K562 (cell line): ENCODE measurements around the gene PELI3. TPM values are rescaled to one million over a fixed set of nuclear protein-coding genes. Genes with fewer than 3 reads are reported as not detected.

Source experiments
- ATAC-seq: fragments of 200-7000 bp; cut with Tn5 transposase; 3 replicates; pipeline ENCODE4 v1.9.1; 2020; ENCODE audit warnings: moderate library complexity
- BruUV-seq: library from RNA; stranded (reverse); fragments of 400-500 nt; replicated peaks from 2 replicates; lab custom pipeline; 2021; lab: Mats Ljungman, UMichigan
- CTCF ChIA-PET: fragments of 300-600 bp; formaldehyde crosslinking; extraction: SDS; loops from one replicate; lab custom pipeline; 2021; ENCODE audit warnings: low intra/inter-chr PET ratio; lab: Yijun Ruan, JAX
- POLR2A ChIA-PET: fragments of 300-600, 350-650 bp; sonication (Branson Sonifier 250); formaldehyde crosslinking; extraction: SDS; loops from one replicate; lab custom pipeline; 2021; ENCODE audit warnings: antibody characterized with exemption, inconsistent platforms; lab: Yijun Ruan, JAX
- DNase-seq, 4 experiments: peaks; one replicate each; pipeline versions ENCODE4 v3.0.0 to v3.0.0-alpha.2; 2011 to 2018; ENCODE audit warnings: low spot score in 3 of 4, mixed read lengths in 3 of 4; ENCODE audit errors: extremely low read depth in 1 of 4
- FAIRE-seq: peaks from 2 replicates; lab custom pipeline; 2011; peaks lifted over from hg19 to GRCh38; lab: Jason Lieb, UNC
- H2AFZ ChIP-seq: 2 replicates; pipeline ENCODE4 v1.6.0; 2011; ENCODE audit warnings: low read depth, low read length, control low read depth, inconsistent platforms
- H3K27ac ChIP-seq: fragments of 200-600 bp; 3 replicates; pipeline ENCODE4 v1.8.0; 2011; ENCODE audit warnings: low read depth, mild to moderate bottlenecking, control low read depth, inconsistent platforms, low read length, moderate library complexity, mixed read lengths; ENCODE audit errors: extremely low read depth
- H3K27me3 ChIP-seq, 2 experiments: fragments of 300-600 bp in 1 of 2; 2 replicates in 1 of 2; 3 replicates in 1 of 2; pipeline versions ENCODE4 v1.6.0 to v1.8.0; 2011; ENCODE audit warnings: inconsistent platforms in 2 of 2, low read length in 2 of 2, mild to moderate bottlenecking in 1 of 2, mixed read lengths in 1 of 2, moderate library complexity in 1 of 2; ENCODE audit not compliant: control insufficient read depth in 2 of 2, insufficient read depth in 2 of 2
- H3K36me3 ChIP-seq: fragments of 300-600 bp; 3 replicates; pipeline ENCODE4 v1.8.0; 2011; ENCODE audit warnings: mild to moderate bottlenecking, low read length, inconsistent platforms; ENCODE audit not compliant: control insufficient read depth, insufficient read depth
- H3K4me1 ChIP-seq, 2 experiments: fragments of 200-600 bp in 1 of 2; replicated peaks in 1 of 2; 2 replicates in 1 of 2; 3 replicates in 1 of 2; pipeline versions ENCODE4 v1.5.1 to v1.8.0; 2011; ENCODE audit warnings: inconsistent platforms in 2 of 2, low read length in 2 of 2, mild to moderate bottlenecking in 1 of 2, mixed read lengths in 1 of 2, moderate library complexity in 1 of 2; ENCODE audit not compliant: control insufficient read depth in 2 of 2, insufficient read depth in 2 of 2
- H3K4me2 ChIP-seq: 2 replicates; pipeline ENCODE4 v1.6.1; 2011; ENCODE audit warnings: low read length, control low read depth, inconsistent platforms, mixed read lengths; ENCODE audit not compliant: insufficient read depth
- H3K4me3 ChIP-seq: fragments of 200-600 bp; sonication (generic), shearing (Covaris generic); 2 replicates; pipeline ENCODE4 v1.5.1; 2016; ENCODE audit warnings: control low read depth, inconsistent platforms
- H3K79me2 ChIP-seq: fragments of 200-600 bp; 3 replicates; pipeline ENCODE4 v1.8.0; 2011; ENCODE audit warnings: low read length, inconsistent platforms; ENCODE audit not compliant: control insufficient read depth, insufficient read depth
- H3K9ac ChIP-seq, 2 experiments: 2 replicates each; pipeline versions ENCODE4 v1.6.0 to v1.6.1; 2011; ENCODE audit warnings: low read depth in 2 of 2, low read length in 2 of 2, control low read depth in 1 of 2, inconsistent platforms in 1 of 2, mild to moderate bottlenecking in 1 of 2, mixed read lengths in 1 of 2; ENCODE audit not compliant: insufficient read depth in 1 of 2
- H3K9me1 ChIP-seq: one replicate; pipeline ENCODE4 v1.6.0; 2011; ENCODE audit warnings: inconsistent platforms, mild to moderate bottlenecking, low read length, moderate library complexity; ENCODE audit not compliant: control insufficient read depth, insufficient read depth
- H3K9me3 ChIP-seq: replicated peaks from 2 replicates; pipeline ENCODE4 v1.5.1; 2011; ENCODE audit warnings: low read depth, low read length, inconsistent platforms; ENCODE audit not compliant: control insufficient read depth, insufficient read depth
- H4K20me1 ChIP-seq: replicated peaks from 2 replicates; pipeline ENCODE4 v1.6.1; 2011; ENCODE audit warnings: low read length, inconsistent platforms, mixed read lengths; ENCODE audit not compliant: control insufficient read depth, insufficient read depth
- NR3C1 ChIP-seq: sonication (generic); formaldehyde crosslinking; IDR thresholded peaks from 2 replicates; pipeline ENCODE4 v1.8.1; 2022; ENCODE audit warnings: missing genetic modification reagents
- RBM25 ChIP-seq: fragments of 200-400 bp; formaldehyde crosslinking; IDR thresholded peaks from 2 replicates; pipeline ENCODE4 v1.6.1; 2018; ENCODE audit warnings: low read length, low read depth, moderate library complexity; ENCODE audit not compliant: severe bottlenecking
- RFX1 ChIP-seq: fragments of 450-650 bp; IDR thresholded peaks from 2 replicates; pipeline ENCODE4 v1.6.1; 2016; ENCODE audit warnings: mild to moderate bottlenecking, moderate library complexity
- SP2 ChIP-seq: IDR thresholded peaks from 2 replicates; pipeline ENCODE4 v1.6.1; 2011; ENCODE audit warnings: mild to moderate bottlenecking, low read depth, low read length, moderate library complexity; ENCODE audit not compliant: poor library complexity, severe bottlenecking; ENCODE audit errors: extremely low read depth
- SPI1 ChIP-seq: IDR thresholded peaks from 2 replicates; pipeline ENCODE4 v1.6.1; 2011; ENCODE audit warnings: low read depth, low read length, control low read depth, borderline replicate concordance
- ZFP36 ChIP-seq: fragments of 150-350 bp; IDR thresholded peaks from 2 replicates; pipeline ENCODE4 v1.6.1; 2018; ENCODE audit warnings: low read length, low read depth; ENCODE audit not compliant: partially characterized antibody
- WGBS: fragments of 100-300 bp; shearing (Covaris generic); methylation state at CpG from one replicate; pipeline ENCODE4 v1.1.6; 2016; ENCODE audit warnings: low coverage, mixed read lengths; ENCODE audit not compliant: insufficient coverage; ENCODE audit errors: missing lambda C conversion rate; 5-methylcytosine and 5-hydroxymethylcytosine counted together
- in situ Hi-C: fragments of 300-500 bp; cut with MboI; formaldehyde crosslinking; loops from 4 replicates; pipeline ENCODE4 v1.15.0; 2018; ENCODE audit warnings: inconsistent platforms, mixed read lengths
- intact Hi-C: fragments of 100-400 bp; cut with micrococcal nuclease; formaldehyde crosslinking; loops from 2 replicates; pipeline ENCODE4 v1.14.2; 2022
- polyA plus RNA-seq, 8 experiments: library from polyadenylated mRNA; depleted of rRNA in 4 of 8; stranded (reverse) in 5 of 8; unstranded in 3 of 8; fragments of >200 nt; fragmentation: Nextera tagmentation in 2 of 8; fragmentation: Illumina TruSeq in 1 of 8; extraction: Ambion mirVana in 2 of 8; extraction: Trizol in 1 of 8; gene quantifications; 2 replicates each; pipeline versions ENCODE4 v1.2.1 to v1.2.3, GENCODE V29; 2011 to 2014; ENCODE audit warnings: inconsistent platforms in 1 of 8, missing spikeins in 1 of 8
- total RNA-seq, 7 experiments: library from RNA; depleted of rRNA in 6 of 7; stranded (reverse); fragments of >200 nt in 6 of 7; fragmentation: Illumina TruSeq in 2 of 7; extraction: Trizol in 2 of 7; gene quantifications; 2 replicates each; pipeline versions ENCODE4 v1.2.1 to v1.2.3, GENCODE V29; 2011 to 2021; ENCODE audit warnings: low replicate concordance in 1 of 7

PELI3 gene
- total and polyA plus RNA-seq, 9 of the 15 experiments (the other 6 are each of a cell fraction or from before 2014, with no cell fraction given) = 0.17 to 4.2 (median 1.9) TPM

GRCh38 chr11:66467756-66468155, 1.1 kb downstream of the PELI3 start:
- Histone ChIP-seq H3K4me2 (peak overlapping the region; percentile 69; the same call in 1 of the 2 replicates), H3K27ac (no peak overlapping the region), H4K20me1 (peaks cover 6% of the 10 kb centered on the region; the same call in 1 of the 2 replicates), H3K4me1 (peaks cover 0 to 24% of the 10 kb centered on the region in 2 experiments; a peak in 3 of 5 replicates), H3K9me3 (no peaks in the 10 kb centered on the region), H2AFZ (peak overlapping the region; percentile 74), H3K79me2 (no peaks in the 10 kb centered on the region), H3K4me3 (peak overlapping the region; percentile 56; the same call in 1 of the 2 replicates), H3K27me3 (no peaks in the 10 kb centered on the region), H3K36me3 (peaks cover 3% of the 10 kb centered on the region; the same call in 1 of the 3 replicates), H3K9me1 (no peaks in the 10 kb centered on the region), H3K9ac (peak overlapping the region in 1 of 2 experiments; percentile 83; a peak in 1 of 4 replicates)
- TF ChIP-seq SP2 (no peak), RFX1 (peak; percentile 68), SPI1 (peak; percentile 26; the same call in 1 of the 2 replicates)
- in situ Hi-C loops = no loop called here
- ATAC-seq = no peak
- no peak for FAIRE-seq
- 54% methylated on average over 6 of the region's 6 CpGs for WGBS
- ChIA-PET CTCF (no interaction called here), POLR2A (interaction anchor here (0.7 to 2.6 kb wide), 4 partner anchors 12 to 850 kb away, joined by 3 to 18 read pairs (median 8); partner anchors contain the start of gene DPP3)
- intact Hi-C loops = no loop called here
- BruUV-seq = TSS peak; percentile 75
- DNase-seq = no peak

- no TSS peak for BruUV-seq
- H3K79me2 ChIP-seq = no peaks in the 10 kb centered on the region
- H3K4me3 ChIP-seq = no peak overlapping the region
- ChIA-PET POLR2A (interaction anchor here (0.7 to 1.7 kb wide), 3 partner anchors 11 to 367 kb away, joined by 3 to 11 read pairs (median 3); partner anchors contain the start of gene DPP3), CTCF (no interaction called here)
- in situ Hi-C loops = no loop called here
- H3K36me3 ChIP-seq = peaks cover 3% of the 10 kb centered on the region; the same call in 1 of the 3 replicates
- H2AFZ ChIP-seq = no peak overlapping the region
- H3K9me3 ChIP-seq = no peaks in the 10 kb centered on the region
- intact Hi-C loops = no loop called here
- peaks cover 0 to 25% of the 10 kb centered on the region in 2 experiments; a peak in 3 of 5 replicates for H3K4me1 ChIP-seq
- H4K20me1 ChIP-seq = peaks cover 6% of the 10 kb centered on the region; the same call in 1 of the 2 replicates
- H3K27ac ChIP-seq = no peak overlapping the region
- DNase-seq (no peak), FAIRE-seq (no peak), ATAC-seq (no peak)
- WGBS = 77% methylated on average over 6 of the region's 6 CpGs
- H3K9me1 ChIP-seq = no peaks in the 10 kb centered on the region
- no peak overlapping the region; a peak in 1 of 4 replicates for H3K9ac ChIP-seq
- no peak overlapping the region for H3K4me2 ChIP-seq
- peak; percentile 37 for TF ChIP-seq RBM25
- TF ChIP-seq NR3C1 = no peak
- peak; percentile 54 for TF ChIP-seq ZFP36
- no peaks in the 10 kb centered on the region for H3K27me3 ChIP-seq
Observed at GRCh38 chr11:66468691-66469090, 2.0 kb downstream of the PELI3 start.
